GM12878 (cell line): ENCODE results near the gene DLGAP5. TPM values are rescaled to one million over a fixed set of nuclear protein-coding genes. Genes with fewer than 3 reads are reported as not detected.
A peak's percentile ranks its signal among the peaks of the same experiment; 100 is the strongest.

Source experiments
- ATAC-seq: fragments of 200-7000 bp; cut with Tn5 transposase; 3 replicates; pipeline ENCODE4 v1.9.1; 2020; ENCODE audit warnings: mild to moderate bottlenecking, moderate library complexity
- BruUV-seq: library from RNA; stranded (reverse); fragments of 400-500 nt; replicated peaks from 2 replicates; lab custom pipeline; 2021; lab: Mats Ljungman, UMichigan
- CTCF ChIA-PET: fragments of 300-600 bp; sonication (Branson Sonifier 250); formaldehyde crosslinking; extraction: SDS; loops from one replicate; lab custom pipeline; 2021; ENCODE audit warnings: inconsistent platforms; lab: Yijun Ruan, JAX
- POLR2A ChIA-PET: fragments of 350-600 bp; formaldehyde crosslinking; extraction: SDS; loops from one replicate; lab custom pipeline; 2021; ENCODE audit warnings: inconsistent platforms; lab: Charles Lee
- RAD21 ChIA-PET: fragments of 300-600 bp; sonication (Branson Sonifier 250); formaldehyde crosslinking; loops from one replicate; lab custom pipeline; 2023; ENCODE audit warnings: antibody characterized with exemption; ENCODE audit not compliant: unreplicated experiment; lab: Charles Lee
- SMC1A ChIA-PET: fragments of 300-600 bp; sonication (Branson Sonifier 250); formaldehyde crosslinking; loops from one replicate; lab custom pipeline; 2023; ENCODE audit not compliant: unreplicated experiment, uncharacterized antibody; lab: Charles Lee
- DNase-seq: peaks from one replicate; pipeline ENCODE4 v3.0.0-alpha.2; 2011; ENCODE audit warnings: low read depth, low spot score
- FAIRE-seq: peaks from 3 replicates; lab custom pipeline; 2011; peaks lifted over from hg19 to GRCh38; lab: Jason Lieb, UNC
- H2AFZ ChIP-seq: 2 replicates; pipeline ENCODE4 v1.6.0; 2011; ENCODE audit warnings: low read depth, low read length, control low read depth; ENCODE audit not compliant: control insufficient read depth
- H3K27ac ChIP-seq: 2 replicates; pipeline ENCODE4 v1.5.1; 2011; ENCODE audit warnings: control low read depth; ENCODE audit not compliant: control insufficient read depth, insufficient read depth
- H3K27me3 ChIP-seq, 2 experiments: replicated peaks in 1 of 2; 2 replicates each; pipeline versions ENCODE4 v1.6.0 to v1.6.1; 2011; ENCODE audit warnings: low read length in 1 of 2; ENCODE audit not compliant: control insufficient read depth in 2 of 2, insufficient read depth in 2 of 2
- H3K36me3 ChIP-seq, 2 experiments: 2 replicates each; pipeline ENCODE4 v1.5.1; 2011; ENCODE audit warnings: low read length in 1 of 2; ENCODE audit not compliant: control insufficient read depth in 2 of 2, insufficient read depth in 2 of 2
- H3K4me1 ChIP-seq: 2 replicates; pipeline ENCODE4 v1.6.1; 2011; ENCODE audit warnings: mild to moderate bottlenecking, low read length, moderate library complexity, mixed read lengths; ENCODE audit not compliant: control insufficient read depth, insufficient read depth
- H3K4me2 ChIP-seq: 2 replicates; pipeline ENCODE4 v1.6.0; 2011; ENCODE audit warnings: control low read depth; ENCODE audit not compliant: control insufficient read depth, insufficient read depth
- H3K4me3 ChIP-seq: fragments of 200-600 bp; sonication (generic); 2 replicates; pipeline ENCODE4 v1.5.1; 2016
- H3K79me2 ChIP-seq: 2 replicates; pipeline ENCODE4 v1.6.0; 2011; ENCODE audit warnings: low read length; ENCODE audit not compliant: control insufficient read depth, insufficient read depth
- H3K9ac ChIP-seq: 2 replicates; pipeline ENCODE4 v1.8.0; 2011; ENCODE audit warnings: low read length, control low read depth, mixed read lengths; ENCODE audit not compliant: control insufficient read depth, insufficient read depth
- H3K9me3 ChIP-seq: replicated peaks from 3 replicates; pipeline ENCODE4 v1.5.1; 2011; ENCODE audit warnings: mild to moderate bottlenecking, low read length; ENCODE audit not compliant: control insufficient read depth, insufficient read depth
- H4K20me1 ChIP-seq: 2 replicates; pipeline ENCODE4 v1.6.0; 2011; ENCODE audit not compliant: control insufficient read depth, insufficient read depth
- SUZ12 ChIP-seq: fragments of 200-600 bp; sonication (generic); IDR thresholded peaks from one replicate; pipeline ENCODE4 v1.6.1; 2018; ENCODE audit warnings: antibody characterized with exemption, mild to moderate bottlenecking; ENCODE audit not compliant: unreplicated experiment
- WGBS: methylation state at CpG from one replicate; pipeline ENCODE4 v1.1.6; 2016; ENCODE audit warnings: low lambda C conversion rate; ENCODE audit not compliant: insufficient replicate concordance, insufficient coverage; ENCODE audit errors: missing lambda C conversion rate; 5-methylcytosine and 5-hydroxymethylcytosine counted together
- in situ Hi-C: fragments of 300-500 bp; cut with MboI; formaldehyde crosslinking; loops from 9 replicates; pipeline ENCODE4 v1.14.3; 2018; ENCODE audit warnings: mixed read lengths
- intact Hi-C: fragments of 100-400 bp; cut with micrococcal nuclease; formaldehyde crosslinking; loops from one replicate; pipeline ENCODE4 v1.14.2; 2022; ENCODE audit not compliant: unreplicated experiment
- polyA plus RNA-seq, 11 experiments: library from polyadenylated mRNA; depleted of rRNA in 4 of 11; unstranded in 6 of 11; stranded (reverse) in 5 of 11; fragments of >200 nt; fragmentation: Nextera tagmentation in 4 of 11; fragmentation: Illumina TruSeq in 1 of 11; extraction: Ambion mirVana in 4 of 11; extraction: Trizol in 1 of 11; gene quantifications; 1 replicate in 1 of 11; 2 replicates in 10 of 11; pipeline versions ENCODE4 v1.2.1 to v1.2.3, GENCODE V29; 2011 to 2016; ENCODE audit warnings: inconsistent platforms in 2 of 11, missing spikeins in 2 of 11, low read depth in 1 of 11
- total RNA-seq, 4 experiments: library from RNA; depleted of rRNA in 3 of 4; stranded (reverse); fragments of >200 nt in 3 of 4; fragmentation: Illumina TruSeq in 1 of 4; extraction: Trizol in 1 of 4; gene quantifications; 2 replicates each; pipeline versions ENCODE4 v1.2.1 to v1.2.3, GENCODE V29; 2013 to 2021
- TF ChIP-seq, protein P1 (sequence below), 3 experiments: IDR thresholded peaks in 2 of 3; conservative IDR thresholded peaks in 1 of 3; 2 replicates each; pipeline ENCODE4 v1.5.1; 2011; ENCODE audit warnings: low read depth in 3 of 3, low read length in 3 of 3, mild to moderate bottlenecking in 3 of 3, control low read depth in 2 of 3, moderate library complexity in 2 of 3, inconsistent platforms in 1 of 3, mixed read lengths in 1 of 3; ENCODE audit not compliant: control insufficient read depth in 2 of 3, insufficient read depth in 1 of 3; ENCODE audit errors: extremely low read depth in 1 of 3

Gene DLGAP5
- total and polyA plus RNA-seq, 10 of the 15 experiments (the other 5 are each of a cell fraction or from before 2014, with no cell fraction given) = 40.9 to 106 (median 67.6) TPM

DNA sequence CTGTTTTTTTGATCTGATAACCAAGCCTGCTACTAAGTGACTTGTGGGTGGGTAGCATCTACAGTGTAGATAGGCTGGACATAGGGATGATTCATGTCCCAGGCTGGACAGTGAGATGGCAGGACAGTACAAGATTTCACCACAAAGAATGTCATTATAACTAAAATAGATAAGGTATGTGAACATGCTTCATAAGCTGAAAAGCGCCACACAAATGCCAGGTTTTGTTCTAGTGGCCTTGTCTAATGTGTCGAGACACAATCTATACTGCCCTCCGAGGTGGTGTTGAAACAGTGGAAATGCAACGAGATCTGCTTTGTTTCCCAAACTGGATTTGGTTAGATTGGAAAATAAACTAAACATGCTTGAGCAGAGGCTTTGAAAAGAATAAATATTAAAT, 58.0 kb downstream of the DLGAP5 start:
- H3K79me2 ChIP-seq = peaks cover 4% of the 10 kb centered on the region
- FAIRE-seq = no peak
- peaks cover 1 to 3% of the 10 kb centered on the region in 2 experiments for H3K36me3 ChIP-seq
- H3K9ac ChIP-seq = no peak overlapping the region
- no peak overlapping the region for H2AFZ ChIP-seq
- BruUV-seq = TSS peak; percentile 4
- ChIA-PET RAD21 (no interaction called here), SMC1A (interaction anchor here (0.7 to 5.7 kb wide), 3 partner anchors 35 to 44 kb away, joined by 3 to 26 read pairs (median 7); no protein-coding TSS in a partner anchor), CTCF (interaction anchor here (0.6 to 2.6 kb wide), 4 partner anchors 14 to 45 kb away, joined by 3 to 8 read pairs (median 4); no protein-coding TSS in a partner anchor), POLR2A (no interaction called here)
- H3K27ac ChIP-seq = no peak overlapping the region
- intact Hi-C loops = no loop called here
- no peak overlapping the region for H3K4me2 ChIP-seq
- ATAC-seq = no peak
- H3K9me3 ChIP-seq = no peaks in the 10 kb centered on the region
- no peaks in the 10 kb centered on the region for H3K27me3 ChIP-seq
- peaks cover 3% of the 10 kb centered on the region; the same call in 1 of the 2 replicates for H4K20me1 ChIP-seq
- H3K4me1 ChIP-seq = no peaks in the 10 kb centered on the region; the same call in 1 of the 2 replicates
- 100% methylated on average over 4 of the region's 4 CpGs for whole genome bisulfite sequencing
- TF ChIP-seq, protein P1, sequence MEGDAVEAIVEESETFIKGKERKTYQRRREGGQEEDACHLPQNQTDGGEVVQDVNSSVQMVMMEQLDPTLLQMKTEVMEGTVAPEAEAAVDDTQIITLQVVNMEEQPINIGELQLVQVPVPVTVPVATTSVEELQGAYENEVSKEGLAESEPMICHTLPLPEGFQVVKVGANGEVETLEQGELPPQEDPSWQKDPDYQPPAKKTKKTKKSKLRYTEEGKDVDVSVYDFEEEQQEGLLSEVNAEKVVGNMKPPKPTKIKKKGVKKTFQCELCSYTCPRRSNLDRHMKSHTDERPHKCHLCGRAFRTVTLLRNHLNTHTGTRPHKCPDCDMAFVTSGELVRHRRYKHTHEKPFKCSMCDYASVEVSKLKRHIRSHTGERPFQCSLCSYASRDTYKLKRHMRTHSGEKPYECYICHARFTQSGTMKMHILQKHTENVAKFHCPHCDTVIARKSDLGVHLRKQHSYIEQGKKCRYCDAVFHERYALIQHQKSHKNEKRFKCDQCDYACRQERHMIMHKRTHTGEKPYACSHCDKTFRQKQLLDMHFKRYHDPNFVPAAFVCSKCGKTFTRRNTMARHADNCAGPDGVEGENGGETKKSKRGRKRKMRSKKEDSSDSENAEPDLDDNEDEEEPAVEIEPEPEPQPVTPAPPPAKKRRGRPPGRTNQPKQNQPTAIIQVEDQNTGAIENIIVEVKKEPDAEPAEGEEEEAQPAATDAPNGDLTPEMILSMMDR (IDR thresholded peaks at IDR 0.05 in 2 of 3, conservative IDR thresholded peaks at IDR 0.05 in 1 of 3; ENCODE audit: control insufficient read depth in 2 of 3, extremely low read depth in 1 of 3, insufficient read depth in 1 of 3, low read depth in 3 of 3, low read length in 3 of 3) = peak in 2 of 3 experiments; percentile 13 to 17; a peak in 1 of 6 replicates
- no peak for TF ChIP-seq SUZ12
- TF ChIP-seq, all 136 proteins: peak for 1
- no peak for DNase-seq
- in situ Hi-C loops = no loop called here
- no peak overlapping the region for H3K4me3 ChIP-seq
